Mesothelial cell of epicardium (in vitro differentiated cells): ENCODE measurements around the gene SEC23B. TPM values are rescaled to one million over a fixed set of nuclear protein-coding genes. Genes with fewer than 3 reads are reported as not detected.

Experiments used
- DNase-seq, 2 experiments: peaks; one replicate each; pipeline ENCODE4 v3.0.0; 2021; ENCODE audit warnings: low spot score in 2 of 2; ENCODE audit not compliant: unreplicated experiment in 2 of 2
- H3K27ac Mint-ChIP-seq: 2 replicates; pipeline ENCODE4 v1.8.0; 2021; ENCODE audit warnings: mixed read lengths
- H3K27me3 Mint-ChIP-seq: 2 replicates; pipeline ENCODE4 v1.8.0; 2021; ENCODE audit warnings: low read depth, mixed read lengths
- H3K36me3 Mint-ChIP-seq: 2 replicates; pipeline ENCODE4 v1.8.0; 2021; ENCODE audit warnings: mixed read lengths
- H3K4me1 Mint-ChIP-seq: 2 replicates; pipeline ENCODE4 v1.8.0; 2021; ENCODE audit warnings: mixed read lengths
- H3K4me3 Mint-ChIP-seq: 2 replicates; pipeline ENCODE4 v1.8.0; 2021; ENCODE audit warnings: mild to moderate bottlenecking, moderate library complexity, mixed read lengths
- H3K9me3 Mint-ChIP-seq: 2 replicates; pipeline ENCODE4 v1.8.0; 2021; ENCODE audit warnings: mixed read lengths
- total RNA-seq: library from RNA; stranded (reverse); gene quantifications from 3 replicates; pipeline ENCODE4 v1.2.1, GENCODE V29; 2021
- TF ChIP-seq, protein P1 (sequence below): fragments of 200-600 bp; sonication (generic); IDR thresholded peaks from one replicate; pipeline ENCODE4 v1.5.0; 2021; ENCODE audit warnings: antibody characterized with exemption; ENCODE audit not compliant: unreplicated experiment

The SEC23B gene
- total RNA-seq, 1 donor from 2014 or later: 38.0 TPM

DNA sequence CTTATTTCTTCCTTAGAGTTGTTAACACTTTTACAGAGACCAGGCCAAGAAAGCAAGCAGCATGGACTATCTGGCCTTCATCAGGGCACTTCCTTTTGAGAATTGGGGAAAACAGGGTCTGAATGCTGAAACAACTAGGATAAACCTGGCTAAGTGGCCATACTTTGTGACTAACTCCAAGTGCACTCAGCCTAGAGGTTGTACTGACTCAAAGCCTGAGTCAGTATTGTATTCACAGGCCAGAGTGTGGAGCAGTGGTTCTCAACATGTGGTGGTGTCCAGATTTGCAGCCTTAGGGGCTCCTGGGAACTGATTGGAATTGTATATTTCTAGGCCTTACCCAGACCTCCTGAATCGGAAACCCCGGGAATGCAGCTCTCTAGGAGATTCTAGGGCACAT lies 20.1 kb downstream of the SEC23B start:
- Mint-ChIP-seq H3K4me1 (no peaks in the 10 kb centered on the region), H3K27me3 (no peaks in the 10 kb centered on the region), H3K27ac (no peak overlapping the region), H3K36me3 (peaks cover 46% of the 10 kb centered on the region), H3K4me3 (no peak overlapping the region), H3K9me3 (no peaks in the 10 kb centered on the region)
- DNase-seq: no peak
- TF ChIP-seq, protein P1, sequence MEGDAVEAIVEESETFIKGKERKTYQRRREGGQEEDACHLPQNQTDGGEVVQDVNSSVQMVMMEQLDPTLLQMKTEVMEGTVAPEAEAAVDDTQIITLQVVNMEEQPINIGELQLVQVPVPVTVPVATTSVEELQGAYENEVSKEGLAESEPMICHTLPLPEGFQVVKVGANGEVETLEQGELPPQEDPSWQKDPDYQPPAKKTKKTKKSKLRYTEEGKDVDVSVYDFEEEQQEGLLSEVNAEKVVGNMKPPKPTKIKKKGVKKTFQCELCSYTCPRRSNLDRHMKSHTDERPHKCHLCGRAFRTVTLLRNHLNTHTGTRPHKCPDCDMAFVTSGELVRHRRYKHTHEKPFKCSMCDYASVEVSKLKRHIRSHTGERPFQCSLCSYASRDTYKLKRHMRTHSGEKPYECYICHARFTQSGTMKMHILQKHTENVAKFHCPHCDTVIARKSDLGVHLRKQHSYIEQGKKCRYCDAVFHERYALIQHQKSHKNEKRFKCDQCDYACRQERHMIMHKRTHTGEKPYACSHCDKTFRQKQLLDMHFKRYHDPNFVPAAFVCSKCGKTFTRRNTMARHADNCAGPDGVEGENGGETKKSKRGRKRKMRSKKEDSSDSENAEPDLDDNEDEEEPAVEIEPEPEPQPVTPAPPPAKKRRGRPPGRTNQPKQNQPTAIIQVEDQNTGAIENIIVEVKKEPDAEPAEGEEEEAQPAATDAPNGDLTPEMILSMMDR: no peak

DNA sequence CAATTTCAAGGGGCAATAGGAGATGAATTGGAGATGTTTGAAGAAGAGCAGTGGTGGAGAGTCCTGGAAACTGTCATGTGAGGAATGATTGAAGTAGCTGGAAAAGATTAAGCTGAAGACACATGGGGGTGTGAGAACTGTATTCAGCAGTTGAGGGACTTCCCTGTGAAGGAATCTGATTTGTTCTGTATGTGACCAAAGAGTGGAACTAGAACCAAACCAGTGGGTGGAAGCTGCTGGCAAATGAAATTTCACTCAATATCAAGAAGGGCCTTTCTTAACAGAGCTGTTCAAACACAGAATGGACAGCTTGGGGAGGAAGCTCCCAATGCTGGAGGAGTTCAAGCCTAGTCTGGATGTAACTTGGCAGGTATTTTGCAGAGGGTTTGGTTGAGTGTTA lies 21.3 kb downstream of the SEC23B start:
- DNase-seq: no peak
- no peak overlapping the region for H3K27ac Mint-ChIP-seq
- peaks cover 47% of the 10 kb centered on the region for H3K36me3 Mint-ChIP-seq
- TF ChIP-seq, protein P1: no peak
- no peaks in the 10 kb centered on the region for H3K27me3 Mint-ChIP-seq
- no peaks in the 10 kb centered on the region for H3K4me1 Mint-ChIP-seq
- no peak overlapping the region for H3K4me3 Mint-ChIP-seq
- no peaks in the 10 kb centered on the region for H3K9me3 Mint-ChIP-seq

DNA sequence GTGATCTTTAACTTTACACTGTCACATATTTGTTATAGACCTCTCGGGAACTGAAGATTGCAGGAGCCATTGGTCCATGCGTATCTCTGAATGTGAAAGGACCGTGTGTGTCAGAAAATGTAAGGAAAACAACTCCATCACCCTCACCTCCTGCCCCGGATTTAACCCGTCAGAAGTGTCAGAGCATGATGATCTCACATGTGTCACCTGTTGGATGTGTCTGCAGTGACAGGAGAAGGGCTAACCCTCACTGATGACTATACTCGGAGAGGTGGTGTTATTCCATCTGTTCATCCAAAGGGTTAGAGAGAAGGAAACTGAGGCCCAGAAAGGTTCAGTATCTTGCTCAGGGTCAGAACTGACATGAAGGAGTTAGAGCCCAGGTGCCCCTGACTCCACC lies 24.9 kb downstream of the SEC23B start:
- DNase-seq: no peak
- Mint-ChIP-seq H3K36me3 (peaks cover 44% of the 10 kb centered on the region), H3K9me3 (peaks cover 4% of the 10 kb centered on the region), H3K4me1 (no peaks in the 10 kb centered on the region), H3K27ac (no peak overlapping the region), H3K27me3 (no peaks in the 10 kb centered on the region), H3K4me3 (no peak overlapping the region)
- TF ChIP-seq, protein P1: no peak

DNA sequence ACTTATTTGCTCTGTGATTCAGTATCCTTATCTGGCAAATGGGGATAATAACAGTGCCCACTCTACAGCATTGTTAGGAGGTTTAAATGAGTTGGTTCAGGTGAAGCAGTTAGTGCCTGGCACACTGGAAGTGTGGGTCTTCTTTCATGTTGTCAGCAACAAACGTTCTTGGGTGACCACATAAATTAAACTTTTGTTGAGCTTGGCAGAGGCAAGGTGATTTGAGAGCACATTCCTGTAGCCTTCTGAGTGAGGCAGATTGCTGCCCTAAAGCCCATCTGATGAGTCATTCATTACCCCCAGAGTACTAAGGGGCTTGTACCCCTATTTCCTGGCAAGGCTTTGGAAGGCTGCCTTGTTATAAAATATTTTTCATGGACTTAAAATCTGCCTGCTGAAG lies 25.8 kb downstream of the SEC23B start:
- no peak overlapping the region for H3K4me3 Mint-ChIP-seq
- no peaks in the 10 kb centered on the region for H3K4me1 Mint-ChIP-seq
- no peak overlapping the region for H3K27ac Mint-ChIP-seq
- H3K36me3 Mint-ChIP-seq: peaks cover 49% of the 10 kb centered on the region
- H3K9me3 Mint-ChIP-seq: peaks cover 4% of the 10 kb centered on the region
- no peak for DNase-seq
- TF ChIP-seq, protein P1: no peak
- no peaks in the 10 kb centered on the region for H3K27me3 Mint-ChIP-seq

DNA sequence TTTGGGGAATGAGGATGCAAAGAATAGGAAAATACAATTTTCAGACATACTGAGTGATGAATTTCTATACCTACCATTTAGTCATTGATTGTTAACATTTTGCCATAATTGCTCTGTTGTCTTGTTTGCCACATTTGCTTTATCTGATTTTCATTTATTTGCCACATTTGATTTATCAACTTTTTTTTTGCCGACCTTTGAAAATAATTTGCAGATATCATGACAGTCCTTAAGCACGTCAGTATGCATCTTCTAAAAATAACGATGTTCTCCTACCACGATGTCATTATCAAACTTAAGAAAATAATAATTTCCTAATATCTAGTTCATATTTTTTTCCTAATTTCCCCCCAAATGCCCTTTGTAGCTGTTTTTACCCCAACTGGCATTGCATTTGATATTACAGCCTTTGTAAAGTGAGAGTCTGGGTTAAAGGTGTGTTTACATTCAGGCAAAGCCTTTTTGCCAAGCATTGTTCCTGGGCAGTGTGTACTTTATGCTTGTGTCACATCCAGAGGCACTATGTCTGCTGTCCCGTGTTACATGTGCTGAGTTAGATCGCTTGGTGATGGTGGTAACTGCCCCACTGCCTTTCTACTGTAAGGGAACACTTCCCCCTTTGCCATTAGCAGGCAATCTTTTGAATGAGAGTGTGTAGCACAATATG lies 26.4 kb downstream of the SEC23B start:
- no peaks in the 10 kb centered on the region for H3K27me3 Mint-ChIP-seq
- H3K36me3 Mint-ChIP-seq: peaks cover 47% of the 10 kb centered on the region
- peaks cover 4% of the 10 kb centered on the region for H3K9me3 Mint-ChIP-seq
- H3K4me3 Mint-ChIP-seq: no peak overlapping the region
- DNase-seq: no peak
- TF ChIP-seq, protein P1: no peak
- H3K4me1 Mint-ChIP-seq: no peaks in the 10 kb centered on the region
- H3K27ac Mint-ChIP-seq: no peak overlapping the region
